PC-9 (cell line): ENCODE results near the gene HS6ST3. TPM values are rescaled to one million over a fixed set of nuclear protein-coding genes. Genes with fewer than 3 reads are reported as not detected.

ENCODE experiments used
- BruUV-seq: library from RNA; stranded (reverse); fragments of 400-500 nt; replicated peaks from 2 replicates; lab custom pipeline; 2021; lab: Mats Ljungman, UMichigan
- CTCF ChIA-PET: fragments of 300-600 bp; sonication (Branson Sonifier 250); formaldehyde crosslinking; loops from one replicate; lab custom pipeline; 2022; ENCODE audit warnings: antibody characterized with exemption; lab: Charles Lee
- POLR2A ChIA-PET: fragments of 300-600 bp; sonication (Branson Sonifier 250); formaldehyde crosslinking; loops from one replicate; lab custom pipeline; 2022; ENCODE audit warnings: antibody characterized with exemption; ENCODE audit not compliant: unreplicated experiment; lab: Charles Lee
- DNase-seq, 2 experiments: peaks; one replicate each; pipeline versions ENCODE4 v3.0.0 to v3.0.0-alpha.2; 2015 to 2022; ENCODE audit warnings: mixed read lengths in 1 of 2
- H2AFZ ChIP-seq: fragments of 200-600 bp; sonication (generic); 2 replicates; pipeline ENCODE4 v1.8.1; 2017; ENCODE audit warnings: antibody characterized with exemption
- H3F3A ChIP-seq: fragments of 200-600 bp; sonication (generic); 2 replicates; pipeline ENCODE4 v1.8.1; 2017; ENCODE audit warnings: antibody characterized with exemption, mild to moderate bottlenecking, low read depth; ENCODE audit not compliant: insufficient read depth
- H3K27ac ChIP-seq: fragments of 200-600 bp; sonication (generic); 2 replicates; pipeline ENCODE4 v1.6.1; 2016; ENCODE audit warnings: mixed run types
- H3K27me3 ChIP-seq: fragments of 200-600 bp; sonication (generic); 2 replicates; pipeline ENCODE4 v1.6.1; 2016; ENCODE audit warnings: low read depth, mixed run types; ENCODE audit not compliant: insufficient read depth
- H3K36me3 ChIP-seq: fragments of 200-600 bp; sonication (generic); 2 replicates; pipeline ENCODE4 v1.6.1; 2016; ENCODE audit warnings: low read depth, mixed run types
- H3K4me1 ChIP-seq: fragments of 200-600 bp; sonication (generic); replicated peaks from 2 replicates; pipeline ENCODE4 v1.6.1; 2016; ENCODE audit warnings: mixed run types; ENCODE audit not compliant: insufficient read depth
- H3K4me2 ChIP-seq: fragments of 200-600 bp; sonication (generic); 2 replicates; pipeline ENCODE4 v1.6.1; 2017; ENCODE audit warnings: mixed run types
- H3K4me3 ChIP-seq: fragments of 200-600 bp; sonication (generic); 2 replicates; pipeline ENCODE4 v1.6.1; 2016; ENCODE audit warnings: mixed run types
- H3K79me2 ChIP-seq: fragments of 200-600 bp; sonication (generic); 2 replicates; pipeline ENCODE4 v1.6.1; 2017; ENCODE audit warnings: low read depth, mixed run types
- H3K9me2 ChIP-seq: fragments of 200-600 bp; sonication (generic); 2 replicates; pipeline ENCODE4 v1.8.1; 2017; ENCODE audit warnings: mild to moderate bottlenecking; ENCODE audit not compliant: insufficient read depth
- H3K9me3 ChIP-seq: fragments of 200-600 bp; sonication (generic); 2 replicates; pipeline ENCODE4 v1.8.1; 2016; ENCODE audit warnings: low read depth; ENCODE audit not compliant: insufficient read depth
- H4K20me1 ChIP-seq: fragments of 200-600 bp; sonication (generic); 2 replicates; pipeline ENCODE4 v1.8.1; 2017; ENCODE audit not compliant: insufficient read depth
- EZH2 ChIP-seq: fragments of 200-600 bp; sonication (generic); IDR thresholded peaks from 2 replicates; pipeline ENCODE4 v1.8.0; 2017; ENCODE audit warnings: antibody characterized with exemption, low read depth
- intact Hi-C: fragments of 100-400 bp; cut with micrococcal nuclease; formaldehyde crosslinking; loops from one replicate; pipeline ENCODE4 v1.10.0; 2022; ENCODE audit not compliant: unreplicated experiment
- total RNA-seq: library from RNA; stranded (reverse); gene quantifications from 2 replicates; pipeline ENCODE4 v1.2.3, GENCODE V29; 2021
- TF ChIP-seq, protein P1 (sequence below): fragments of 200-600 bp; sonication (generic); conservative IDR thresholded peaks from 2 replicates; pipeline ENCODE4 v1.6.1; 2017; ENCODE audit warnings: mixed run types, antibody characterized with exemption, mild to moderate bottlenecking, moderate library complexity

The HS6ST3 gene
- total RNA-seq, 1 experiment from 2014 or later: not detected

GRCh38 chr13:96481482-96481881 is 391.6 kb downstream of the HS6ST3 start:
- H3K9me2 ChIP-seq: no peaks in the 10 kb centered on the region
- H3K4me3 ChIP-seq: no peak overlapping the region
- ChIA-PET CTCF (no interaction called here), POLR2A (no interaction called here)
- H3K9me3 ChIP-seq: no peaks in the 10 kb centered on the region
- H3K36me3 ChIP-seq: no peaks in the 10 kb centered on the region
- no peaks in the 10 kb centered on the region for H3K79me2 ChIP-seq
- DNase-seq: no peak
- H3K4me2 ChIP-seq: no peak overlapping the region
- no TSS peak for BruUV-seq
- no peaks in the 10 kb centered on the region for H4K20me1 ChIP-seq
- no peak overlapping the region for H3K27ac ChIP-seq
- H3F3A ChIP-seq: no peaks in the 10 kb centered on the region
- no peaks in the 10 kb centered on the region for H3K4me1 ChIP-seq
- TF ChIP-seq, protein P1, sequence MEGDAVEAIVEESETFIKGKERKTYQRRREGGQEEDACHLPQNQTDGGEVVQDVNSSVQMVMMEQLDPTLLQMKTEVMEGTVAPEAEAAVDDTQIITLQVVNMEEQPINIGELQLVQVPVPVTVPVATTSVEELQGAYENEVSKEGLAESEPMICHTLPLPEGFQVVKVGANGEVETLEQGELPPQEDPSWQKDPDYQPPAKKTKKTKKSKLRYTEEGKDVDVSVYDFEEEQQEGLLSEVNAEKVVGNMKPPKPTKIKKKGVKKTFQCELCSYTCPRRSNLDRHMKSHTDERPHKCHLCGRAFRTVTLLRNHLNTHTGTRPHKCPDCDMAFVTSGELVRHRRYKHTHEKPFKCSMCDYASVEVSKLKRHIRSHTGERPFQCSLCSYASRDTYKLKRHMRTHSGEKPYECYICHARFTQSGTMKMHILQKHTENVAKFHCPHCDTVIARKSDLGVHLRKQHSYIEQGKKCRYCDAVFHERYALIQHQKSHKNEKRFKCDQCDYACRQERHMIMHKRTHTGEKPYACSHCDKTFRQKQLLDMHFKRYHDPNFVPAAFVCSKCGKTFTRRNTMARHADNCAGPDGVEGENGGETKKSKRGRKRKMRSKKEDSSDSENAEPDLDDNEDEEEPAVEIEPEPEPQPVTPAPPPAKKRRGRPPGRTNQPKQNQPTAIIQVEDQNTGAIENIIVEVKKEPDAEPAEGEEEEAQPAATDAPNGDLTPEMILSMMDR: no peak
- TF ChIP-seq EZH2: no peak
- peaks cover 5% of the 10 kb centered on the region; the same call in 1 of the 2 replicates for H3K27me3 ChIP-seq
- intact Hi-C loops: no loop called here
- no peak overlapping the region for H2AFZ ChIP-seq

GRCh38 chr13:96490496-96490989 is 400.6 kb downstream of the HS6ST3 start:
- POLR2A ChIA-PET: no interaction called here
- CTCF ChIA-PET: no interaction called here
- no peak overlapping the region for H3K4me2 ChIP-seq
- no peaks in the 10 kb centered on the region for H3K36me3 ChIP-seq
- H3K9me2 ChIP-seq: no peaks in the 10 kb centered on the region
- TF ChIP-seq, protein P1: no peak
- TF ChIP-seq EZH2: no peak
- no peak overlapping the region for H3K4me3 ChIP-seq
- no TSS peak for BruUV-seq
- H3F3A ChIP-seq: no peaks in the 10 kb centered on the region
- H4K20me1 ChIP-seq: no peaks in the 10 kb centered on the region
- H3K27ac ChIP-seq: no peak overlapping the region
- no peak for DNase-seq
- no peaks in the 10 kb centered on the region; the same call in 1 of the 2 replicates for H3K27me3 ChIP-seq
- H2AFZ ChIP-seq: no peak overlapping the region
- H3K4me1 ChIP-seq: no peaks in the 10 kb centered on the region
- intact Hi-C loops: no loop called here
- no peaks in the 10 kb centered on the region for H3K79me2 ChIP-seq
- no peaks in the 10 kb centered on the region for H3K9me3 ChIP-seq

- DNase-seq: no peak
- no peak overlapping the region for H2AFZ ChIP-seq
- H4K20me1 ChIP-seq: no peaks in the 10 kb centered on the region
- H3K27ac ChIP-seq: no peak overlapping the region
- ChIA-PET POLR2A (no interaction called here), CTCF (no interaction called here)
- no TSS peak for BruUV-seq
- TF ChIP-seq, protein P1: no peak
- no peak for TF ChIP-seq EZH2
- intact Hi-C loops: no loop called here
- H3K9me3 ChIP-seq: no peaks in the 10 kb centered on the region
- H3K79me2 ChIP-seq: no peaks in the 10 kb centered on the region
- no peaks in the 10 kb centered on the region for H3K9me2 ChIP-seq
- no peaks in the 10 kb centered on the region for H3K4me1 ChIP-seq
- H3K4me2 ChIP-seq: no peak overlapping the region
- no peaks in the 10 kb centered on the region for H3F3A ChIP-seq
- H3K36me3 ChIP-seq: no peaks in the 10 kb centered on the region
- no peaks in the 10 kb centered on the region; the same call in 1 of the 2 replicates for H3K27me3 ChIP-seq
- H3K4me3 ChIP-seq: no peak overlapping the region
Observed at GRCh38 chr13:96491103-96491502, 401.2 kb downstream of the HS6ST3 start.
